Fibroblast of the aortic adventitia (primary cell): ENCODE results near the gene CCDC187. TPM values are rescaled to one million over a fixed set of nuclear protein-coding genes. Genes with fewer than 3 reads are reported as not detected.

Experiments
- DNase-seq: peaks from one replicate; pipeline ENCODE4 v3.0.0-alpha.2; 2010; ENCODE audit warnings: low read depth
- H3K4me3 ChIP-seq: 2 replicates; pipeline ENCODE4 v1.5.1; 2011; ENCODE audit warnings: low read depth, mild to moderate bottlenecking, control low read depth, low read length, moderate library complexity
- CTCF ChIP-seq: IDR thresholded peaks from 2 replicates; pipeline ENCODE4 v1.5.1; 2011; ENCODE audit warnings: mild to moderate bottlenecking, low read length, control low read depth, inconsistent platforms; ENCODE audit not compliant: insufficient read depth
- total RNA-seq: library from RNA; depleted of rRNA; stranded (reverse); fragments of >200 nt; gene quantifications from 2 replicates; pipeline ENCODE4 v1.2.3, GENCODE V29; 2012; ENCODE audit warnings: low replicate concordance

CCDC187 gene
- total RNA-seq, 1 donor = under 0.01 TPM

- DNase-seq = no peak
- TF ChIP-seq CTCF = no peak
- H3K4me3 ChIP-seq = no peak overlapping the region
Measured at GRCh38 chr9:136343121-136343883, 39.4 kb upstream of the CCDC187 start.

GRCh38 chr9:136342181-136343120 is 38.6 kb upstream of the CCDC187 start:
- no peak overlapping the region for H3K4me3 ChIP-seq
- DNase-seq = peak; percentile 44
- no peak for TF ChIP-seq CTCF

GRCh38 chr9:136341769-136342168 is 37.9 kb upstream of the CCDC187 start:
- no peak for TF ChIP-seq CTCF
- no peak for DNase-seq

GRCh38 chr9:136341042-136341655 is 37.3 kb upstream of the CCDC187 start:
- H3K4me3 ChIP-seq = no peak overlapping the region
- DNase-seq = no peak
- no peak for TF ChIP-seq CTCF

More at GRCh38 chr9:136341769-136342168, 37.9 kb upstream of the CCDC187 start:
- H3K4me3 ChIP-seq = no peak overlapping the region

- no peak for DNase-seq
- no peak for TF ChIP-seq CTCF
- H3K4me3 ChIP-seq = no peak overlapping the region
Measured at GRCh38 chr9:136340356-136341041, 36.6 kb upstream of the CCDC187 start.

GRCh38 chr9:136339958-136340310 is 36.0 kb upstream of the CCDC187 start:
- H3K4me3 ChIP-seq = no peak overlapping the region
- TF ChIP-seq CTCF = no peak
- no peak for DNase-seq
